OCI-LY1 (cell line): ENCODE measurements around the gene CCDC141.

Experiments
- H2AFZ ChIP-seq: fragments of 200-600 bp; sonication (generic), shearing (Covaris generic); 2 replicates; pipeline ENCODE4 v1.6.0; 2014; ENCODE audit warnings: antibody characterized with exemption, mild to moderate bottlenecking, low read length
- H3F3A ChIP-seq: fragments of 200-600 bp; sonication (generic), shearing (Covaris generic); 2 replicates; pipeline ENCODE4 v1.6.0; 2014; ENCODE audit warnings: mild to moderate bottlenecking, antibody characterized with exemption, low read length, moderate library complexity; ENCODE audit not compliant: insufficient read depth
- H3K27ac ChIP-seq: fragments of 200-600 bp; sonication (generic); 2 replicates; pipeline ENCODE4 v1.5.1; 2014; ENCODE audit warnings: low read length, mixed run types, mild to moderate bottlenecking, low read depth; ENCODE audit not compliant: poor library complexity, severe bottlenecking
- H3K27me3 ChIP-seq: fragments of 200-600 bp; sonication (generic); 2 replicates; pipeline ENCODE4 v1.6.0; 2014; ENCODE audit warnings: antibody characterized with exemption, mild to moderate bottlenecking, low read length, moderate library complexity; ENCODE audit not compliant: insufficient read depth
- H3K36me3 ChIP-seq: fragments of 200-600 bp; sonication (generic); 2 replicates; pipeline ENCODE4 v1.6.1; 2014; ENCODE audit warnings: mild to moderate bottlenecking, antibody characterized with exemption, low read length, moderate library complexity, mixed read lengths; ENCODE audit not compliant: insufficient read depth
- H3K4me1 ChIP-seq: fragments of 200-600 bp; sonication (generic); 2 replicates; pipeline ENCODE4 v1.5.1; 2014; ENCODE audit warnings: mild to moderate bottlenecking, low read length, moderate library complexity; ENCODE audit not compliant: insufficient read depth, severe bottlenecking
- H3K4me2 ChIP-seq: fragments of 200-600 bp; sonication (generic), shearing (Covaris generic); 2 replicates; pipeline ENCODE4 v1.6.1; 2014; ENCODE audit warnings: low read length
- H3K4me3 ChIP-seq: fragments of 200-600 bp; sonication (generic); 2 replicates; pipeline ENCODE4 v1.5.1; 2014; ENCODE audit warnings: low read length, low read depth, mild to moderate bottlenecking, mixed read lengths; ENCODE audit not compliant: poor library complexity, severe bottlenecking
- H3K79me2 ChIP-seq: fragments of 200-600 bp; shearing (Covaris generic); 2 replicates; pipeline ENCODE4 v1.6.1; 2016; ENCODE audit warnings: mixed run types, low read length, mixed read lengths; ENCODE audit not compliant: insufficient read depth
- H3K9ac ChIP-seq: fragments of 200-600 bp; sonication (generic), shearing (Covaris generic); 2 replicates; pipeline ENCODE4 v1.6.1; 2014; ENCODE audit warnings: mild to moderate bottlenecking, low read length, mixed read lengths
- H3K9me2 ChIP-seq: fragments of 200-600 bp; sonication (generic), shearing (Covaris generic); 2 replicates; pipeline ENCODE4 v1.6.1; 2014; ENCODE audit warnings: low read depth, mild to moderate bottlenecking, low read length, mixed read lengths
- H3K9me3 ChIP-seq: fragments of 200-600 bp; shearing (Covaris generic); 2 replicates; pipeline ENCODE4 v1.6.1; 2014; ENCODE audit warnings: low read length, mixed read lengths
- H4K20me1 ChIP-seq: fragments of 200-600 bp; sonication (generic), shearing (Covaris generic); 2 replicates; pipeline ENCODE4 v1.6.0; 2016; ENCODE audit warnings: mild to moderate bottlenecking, low read length; ENCODE audit not compliant: insufficient read depth
- EZH2 ChIP-seq: fragments of 200-600 bp; sonication (generic), shearing (Covaris generic); IDR thresholded peaks from 2 replicates; pipeline ENCODE4 v1.8.0; 2017; ENCODE audit warnings: borderline replicate concordance, mixed run types, mild to moderate bottlenecking, antibody characterized with exemption, low read length, moderate library complexity, mixed read lengths
- TF ChIP-seq, protein P1 (sequence below): fragments of 200-600 bp; sonication (generic), shearing (Covaris generic); IDR thresholded peaks from 2 replicates; pipeline ENCODE4 v1.5.1; 2017; ENCODE audit warnings: mild to moderate bottlenecking, antibody characterized with exemption, low read length, moderate library complexity, mixed read lengths

CCDC141 gene

DNA sequence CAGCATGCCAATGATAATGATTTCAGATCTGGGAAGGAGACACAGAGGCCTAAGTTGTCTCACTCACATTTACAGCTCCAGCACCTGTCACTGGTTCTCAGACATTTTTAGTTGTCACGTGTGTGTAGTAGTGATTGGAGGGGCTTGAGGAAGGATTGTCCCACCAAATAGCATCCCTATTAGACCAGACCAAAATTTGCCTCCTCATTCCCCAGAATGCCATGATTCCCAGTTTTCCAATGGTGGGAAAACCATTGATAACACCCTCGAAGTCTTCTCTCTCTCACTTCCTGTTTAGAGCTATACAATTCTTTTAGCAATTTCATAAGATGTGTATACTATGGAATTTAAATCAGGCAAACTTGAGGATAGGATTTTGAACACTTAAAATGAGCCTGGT lies 52.5 kb downstream of the CCDC141 start:
- Histone ChIP-seq H3K9me2 (no peaks in the 10 kb centered on the region), H3K9ac (no peak overlapping the region), H2AFZ (no peak overlapping the region), H3K27ac (no peak overlapping the region), H3K4me3 (no peak overlapping the region), H3K79me2 (no peaks in the 10 kb centered on the region), H3K4me1 (peaks cover 3% of the 10 kb centered on the region), H3K36me3 (peaks cover 7% of the 10 kb centered on the region; the same call in 1 of the 2 replicates), H4K20me1 (no peaks in the 10 kb centered on the region), H3K27me3 (no peaks in the 10 kb centered on the region), H3F3A (no peaks in the 10 kb centered on the region), H3K4me2 (no peak overlapping the region), H3K9me3 (peaks cover 4% of the 10 kb centered on the region; the same call in 1 of the 2 replicates)
- TF ChIP-seq, protein P1, sequence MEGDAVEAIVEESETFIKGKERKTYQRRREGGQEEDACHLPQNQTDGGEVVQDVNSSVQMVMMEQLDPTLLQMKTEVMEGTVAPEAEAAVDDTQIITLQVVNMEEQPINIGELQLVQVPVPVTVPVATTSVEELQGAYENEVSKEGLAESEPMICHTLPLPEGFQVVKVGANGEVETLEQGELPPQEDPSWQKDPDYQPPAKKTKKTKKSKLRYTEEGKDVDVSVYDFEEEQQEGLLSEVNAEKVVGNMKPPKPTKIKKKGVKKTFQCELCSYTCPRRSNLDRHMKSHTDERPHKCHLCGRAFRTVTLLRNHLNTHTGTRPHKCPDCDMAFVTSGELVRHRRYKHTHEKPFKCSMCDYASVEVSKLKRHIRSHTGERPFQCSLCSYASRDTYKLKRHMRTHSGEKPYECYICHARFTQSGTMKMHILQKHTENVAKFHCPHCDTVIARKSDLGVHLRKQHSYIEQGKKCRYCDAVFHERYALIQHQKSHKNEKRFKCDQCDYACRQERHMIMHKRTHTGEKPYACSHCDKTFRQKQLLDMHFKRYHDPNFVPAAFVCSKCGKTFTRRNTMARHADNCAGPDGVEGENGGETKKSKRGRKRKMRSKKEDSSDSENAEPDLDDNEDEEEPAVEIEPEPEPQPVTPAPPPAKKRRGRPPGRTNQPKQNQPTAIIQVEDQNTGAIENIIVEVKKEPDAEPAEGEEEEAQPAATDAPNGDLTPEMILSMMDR, result no peak
- TF ChIP-seq EZH2, result no peak

DNA sequence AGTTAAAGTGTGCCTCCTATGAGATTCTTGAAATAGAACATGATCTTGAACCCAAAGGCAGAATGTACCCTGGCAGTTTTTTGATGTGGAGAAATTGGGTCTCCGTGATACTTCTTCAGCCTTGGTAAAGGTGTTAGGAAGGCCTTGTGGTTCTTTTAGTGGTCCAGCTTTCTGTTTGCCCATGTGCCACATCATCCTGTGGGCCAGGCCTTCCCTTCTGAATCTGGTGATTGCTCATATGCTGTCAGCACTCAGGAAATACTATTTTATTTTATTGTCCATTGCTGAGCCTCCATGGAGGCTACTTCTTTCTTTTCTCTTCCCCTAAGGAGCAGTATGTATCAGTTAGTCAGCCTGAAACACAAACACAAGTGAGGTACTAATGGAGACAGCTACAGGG lies 52.9 kb downstream of the CCDC141 start:
- Histone ChIP-seq H3K9ac (no peak overlapping the region), H3K4me2 (no peak overlapping the region), H2AFZ (no peak overlapping the region), H3K36me3 (peaks cover 7% of the 10 kb centered on the region; the same call in 1 of the 2 replicates), H4K20me1 (no peaks in the 10 kb centered on the region), H3K4me3 (no peak overlapping the region), H3K27ac (no peak overlapping the region), H3K9me3 (peaks cover 4% of the 10 kb centered on the region; the same call in 1 of the 2 replicates), H3K9me2 (no peaks in the 10 kb centered on the region), H3K79me2 (no peaks in the 10 kb centered on the region), H3K27me3 (no peaks in the 10 kb centered on the region), H3F3A (no peaks in the 10 kb centered on the region), H3K4me1 (peaks cover 3% of the 10 kb centered on the region)
- TF ChIP-seq, protein P1, result no peak
- TF ChIP-seq EZH2, result no peak

DNA sequence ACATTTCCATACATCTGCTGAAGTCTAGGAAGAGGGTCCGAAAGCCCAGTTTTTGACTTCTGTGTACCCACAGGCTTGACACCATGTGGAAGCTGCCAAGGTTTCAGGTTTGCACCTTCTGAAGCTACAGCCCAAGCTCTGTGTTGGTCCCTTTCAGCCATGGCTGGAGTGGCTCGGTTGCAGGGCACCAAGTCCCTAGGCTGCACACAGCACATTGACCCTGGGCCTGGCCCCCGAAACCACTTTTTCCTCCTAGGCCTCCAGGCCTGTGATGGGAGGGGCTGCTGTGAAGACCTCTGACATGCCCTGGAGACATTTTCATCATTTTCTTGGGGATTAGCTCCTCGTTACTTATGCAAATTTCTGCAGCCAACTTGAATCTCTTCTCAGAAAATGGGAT lies 55.7 kb downstream of the CCDC141 start:
- no peak overlapping the region for H3K4me3 ChIP-seq
- H3K4me1 ChIP-seq, result peaks cover 11% of the 10 kb centered on the region
- H3F3A ChIP-seq, result no peaks in the 10 kb centered on the region
- no peaks in the 10 kb centered on the region for H3K27me3 ChIP-seq
- TF ChIP-seq, protein P1, result no peak
- TF ChIP-seq EZH2, result no peak
- H3K9me2 ChIP-seq, result no peaks in the 10 kb centered on the region
- peaks cover 4% of the 10 kb centered on the region; the same call in 1 of the 2 replicates for H3K9me3 ChIP-seq
- H4K20me1 ChIP-seq, result no peaks in the 10 kb centered on the region
- no peaks in the 10 kb centered on the region for H3K79me2 ChIP-seq
- H3K4me2 ChIP-seq, result no peak overlapping the region
- H3K9ac ChIP-seq, result no peak overlapping the region
- H2AFZ ChIP-seq, result no peak overlapping the region
- H3K36me3 ChIP-seq, result peaks cover 7% of the 10 kb centered on the region; the same call in 1 of the 2 replicates
- H3K27ac ChIP-seq, result no peak overlapping the region
